CD4-positive, alpha-beta T cell (primary cell): ENCODE results near the gene SPATS2L. TPM values are rescaled to one million over a fixed set of nuclear protein-coding genes. Genes with fewer than 3 reads are reported as not detected.

ENCODE experiments used
- ATAC-seq: fragments of 200-7000 bp; cut with Tn5 transposase; one replicate; pipeline ENCODE4 v1.10.0; 2022; ENCODE audit warnings: mild to moderate bottlenecking; ENCODE audit not compliant: poor library complexity
- CTCF ChIA-PET: fragments of 350-600 bp; sonication (Branson Sonifier 250); formaldehyde crosslinking; loops from one replicate; lab custom pipeline; 2021; ENCODE audit warnings: antibody characterized with exemption, inconsistent platforms; lab: Charles Lee
- POLR2A ChIA-PET: fragments of 350-600 bp; sonication (Branson Sonifier 250); formaldehyde crosslinking; loops from one replicate; lab custom pipeline; 2021; ENCODE audit warnings: antibody characterized with exemption, inconsistent platforms; lab: Charles Lee
- DNase-seq, 14 experiments: peaks; one replicate each; pipeline ENCODE4 v3.0.0-alpha.2; 2013 to 2020; ENCODE audit warnings: mixed read lengths in 2 of 14
- H3K27ac ChIP-seq, 2 donors: one replicate each; pipeline versions ENCODE4 v1.5.1 to v1.7.0; 2013; ENCODE audit warnings: low read length in 2 of 2, low read depth in 1 of 2, mild to moderate bottlenecking in 1 of 2
- H3K27me3 ChIP-seq, 2 experiments: 1 replicate in 1 of 2; 2 replicates in 1 of 2; pipeline versions ENCODE4 v1.6.1 to v1.7.0; 2013; ENCODE audit warnings: low read length in 2 of 2, control low read depth in 1 of 2, mild to moderate bottlenecking in 1 of 2, moderate library complexity in 1 of 2; ENCODE audit not compliant: insufficient read depth in 2 of 2, control insufficient read depth in 1 of 2
- H3K36me3 ChIP-seq: one replicate; pipeline ENCODE4 v1.6.1; 2013; ENCODE audit warnings: low read length, control low read depth; ENCODE audit not compliant: insufficient read depth
- H3K4me1 ChIP-seq: one replicate; pipeline ENCODE4 v1.6.1; 2013; ENCODE audit warnings: low read length, control low read depth; ENCODE audit not compliant: insufficient read depth
- H3K4me3 ChIP-seq: one replicate; pipeline ENCODE4 v1.5.1; 2013; ENCODE audit warnings: mild to moderate bottlenecking, low read length, moderate library complexity
- H3K9me3 ChIP-seq, 2 experiments: 1 replicate in 1 of 2; 2 replicates in 1 of 2; pipeline versions ENCODE4 v1.6.1 to v1.7.0; 2013; ENCODE audit warnings: low read length in 2 of 2, mild to moderate bottlenecking in 2 of 2, control low read depth in 1 of 2, moderate library complexity in 1 of 2; ENCODE audit not compliant: control insufficient read depth in 1 of 2, insufficient read depth in 1 of 2
- H3K27ac Mint-ChIP-seq: one replicate; pipeline ENCODE4 v1.8.0; 2020; ENCODE audit warnings: mixed read lengths
- H3K27me3 Mint-ChIP-seq: one replicate; pipeline ENCODE4 v1.8.0; 2021; ENCODE audit warnings: mixed read lengths
- H3K36me3 Mint-ChIP-seq: one replicate; pipeline ENCODE4 v1.8.0; 2021; ENCODE audit warnings: low read depth, mixed read lengths
- H3K4me1 Mint-ChIP-seq: one replicate; pipeline ENCODE4 v1.8.0; 2021; ENCODE audit warnings: low read depth, mixed read lengths
- H3K4me3 Mint-ChIP-seq: one replicate; pipeline ENCODE4 v1.8.0; 2020; ENCODE audit warnings: mild to moderate bottlenecking, mixed read lengths
- H3K9me3 Mint-ChIP-seq: one replicate; pipeline ENCODE4 v1.8.0; 2020; ENCODE audit warnings: mixed read lengths
- intact Hi-C, 2 experiments: fragments of 100-400 bp; cut with DNase I in 1 of 2; cut with micrococcal nuclease in 1 of 2; formaldehyde crosslinking; loops; one replicate each; pipeline versions ENCODE4 v1.15.1 to v1.9.0; 2023 to 2025; cut with DNase I, micrococcal nuclease
- total RNA-seq, 174 experiments: library from RNA in 2 of 174; stranded (reverse) in 2 of 174; gene quantifications; one replicate each; pipeline ENCODE4 v1.2.3 and lab custom pipeline; 2021 to 2026
- TF ChIP-seq, protein P1 (sequence below): fragments of 200-600 bp; IDR thresholded peaks from one replicate; pipeline ENCODE4 v1.8.0; 2022; ENCODE audit warnings: antibody characterized with exemption, mild to moderate bottlenecking

Gene SPATS2L
- total RNA-seq, 2 experiments from 2014 or later, result 4.0 to 4.4 TPM

DNA sequence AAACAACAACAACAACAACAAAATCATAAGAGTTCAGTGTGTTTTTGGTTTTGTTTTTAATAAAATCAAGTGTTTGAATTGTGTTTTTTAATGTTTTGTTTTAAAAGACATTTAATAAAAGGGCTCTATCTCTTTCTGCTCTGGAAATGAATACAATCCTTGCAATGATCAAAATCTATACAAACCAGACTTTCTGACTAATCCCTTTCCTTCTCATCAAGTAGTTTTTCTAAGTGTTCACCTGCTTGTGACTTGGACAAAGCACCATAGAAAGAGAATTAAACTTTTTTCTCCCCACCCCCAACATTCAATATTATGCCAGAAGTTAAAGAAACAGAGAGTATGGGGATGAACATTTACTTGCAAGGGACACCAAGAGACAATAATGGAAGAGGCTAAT is 142.0 kb downstream of the SPATS2L start:
- intact Hi-C loops, result no loop called here
- H3K36me3 Mint-ChIP-seq, result no peaks in the 10 kb centered on the region
- no peak overlapping the region for H3K4me3 ChIP-seq
- no peak overlapping the region for H3K27ac ChIP-seq
- DNase-seq, result no peak
- H3K4me3 Mint-ChIP-seq, result no peak overlapping the region
- H3K9me3 ChIP-seq, result no peaks in the 10 kb centered on the region
- no peaks in the 10 kb centered on the region for H3K4me1 Mint-ChIP-seq
- H3K9me3 Mint-ChIP-seq, result no peaks in the 10 kb centered on the region
- TF ChIP-seq, protein P1, sequence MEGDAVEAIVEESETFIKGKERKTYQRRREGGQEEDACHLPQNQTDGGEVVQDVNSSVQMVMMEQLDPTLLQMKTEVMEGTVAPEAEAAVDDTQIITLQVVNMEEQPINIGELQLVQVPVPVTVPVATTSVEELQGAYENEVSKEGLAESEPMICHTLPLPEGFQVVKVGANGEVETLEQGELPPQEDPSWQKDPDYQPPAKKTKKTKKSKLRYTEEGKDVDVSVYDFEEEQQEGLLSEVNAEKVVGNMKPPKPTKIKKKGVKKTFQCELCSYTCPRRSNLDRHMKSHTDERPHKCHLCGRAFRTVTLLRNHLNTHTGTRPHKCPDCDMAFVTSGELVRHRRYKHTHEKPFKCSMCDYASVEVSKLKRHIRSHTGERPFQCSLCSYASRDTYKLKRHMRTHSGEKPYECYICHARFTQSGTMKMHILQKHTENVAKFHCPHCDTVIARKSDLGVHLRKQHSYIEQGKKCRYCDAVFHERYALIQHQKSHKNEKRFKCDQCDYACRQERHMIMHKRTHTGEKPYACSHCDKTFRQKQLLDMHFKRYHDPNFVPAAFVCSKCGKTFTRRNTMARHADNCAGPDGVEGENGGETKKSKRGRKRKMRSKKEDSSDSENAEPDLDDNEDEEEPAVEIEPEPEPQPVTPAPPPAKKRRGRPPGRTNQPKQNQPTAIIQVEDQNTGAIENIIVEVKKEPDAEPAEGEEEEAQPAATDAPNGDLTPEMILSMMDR, result no peak
- ATAC-seq, result no peak
- H3K27me3 Mint-ChIP-seq, result no peaks in the 10 kb centered on the region
- no peak overlapping the region for H3K27ac Mint-ChIP-seq
- no peaks in the 10 kb centered on the region for H3K4me1 ChIP-seq
- POLR2A ChIA-PET, result no interaction called here
- H3K36me3 ChIP-seq, result no peaks in the 10 kb centered on the region
- CTCF ChIA-PET, result no interaction called here
- H3K27me3 ChIP-seq, result no peaks in the 10 kb centered on the region

- Mint-ChIP-seq H3K4me1 (no peaks in the 10 kb centered on the region), H3K4me3 (no peak overlapping the region), H3K27ac (no peak overlapping the region), H3K9me3 (no peaks in the 10 kb centered on the region), H3K36me3 (no peaks in the 10 kb centered on the region), H3K27me3 (no peaks in the 10 kb centered on the region)
- H3K27ac ChIP-seq, result no peak overlapping the region
- no peaks in the 10 kb centered on the region for H3K36me3 ChIP-seq
- H3K4me3 ChIP-seq, result no peak overlapping the region
- intact Hi-C loops, result no loop called here
- ATAC-seq (no peak), DNase-seq (no peak)
- no peaks in the 10 kb centered on the region for H3K27me3 ChIP-seq
- H3K4me1 ChIP-seq, result no peaks in the 10 kb centered on the region
- TF ChIP-seq, protein P1, result no peak
- ChIA-PET POLR2A (no interaction called here), CTCF (no interaction called here)
- H3K9me3 ChIP-seq, result no peaks in the 10 kb centered on the region
These were observed 142.7 kb downstream of the SPATS2L start for GRCh38 chr2:200449149-200449548.

- DNase-seq (no peak), ATAC-seq (no peak)
- intact Hi-C loops, result no loop called here
- TF ChIP-seq, protein P1, result no peak
- peaks cover 2% of the 10 kb centered on the region for H3K4me1 ChIP-seq
- no peak overlapping the region for H3K27ac ChIP-seq
- ChIA-PET CTCF (no interaction called here), POLR2A (no interaction called here)
- no peaks in the 10 kb centered on the region for H3K27me3 ChIP-seq
- H3K4me3 ChIP-seq, result no peak overlapping the region
- Mint-ChIP-seq H3K27me3 (no peaks in the 10 kb centered on the region), H3K4me3 (no peak overlapping the region), H3K27ac (no peak overlapping the region), H3K4me1 (no peaks in the 10 kb centered on the region), H3K9me3 (no peaks in the 10 kb centered on the region), H3K36me3 (no peaks in the 10 kb centered on the region)
- no peaks in the 10 kb centered on the region for H3K9me3 ChIP-seq
- no peaks in the 10 kb centered on the region for H3K36me3 ChIP-seq
These were observed 143.8 kb downstream of the SPATS2L start for GRCh38 chr2:200450288-200450687.
